HG03457 (cell line): ENCODE results near the gene CDC14B.
"Not testable (repeated sequence)": the region's sequence is repeated elsewhere in the genome, so short reads cannot be mapped to it uniquely, and the experiment has no call there.

Experiments used
- ATAC-seq: cut with Tn5 transposase; IDR thresholded peaks from one replicate; pipeline ENCODE4 v1.9.1; 2021; ENCODE audit warnings: moderate number of reproducible peaks; ENCODE audit not compliant: unreplicated experiment

CDC14B gene

GRCh38 chr9:96626912-96627311 is 7.3 kb upstream of the CDC14B start:
- no peak for ATAC-seq

- no peak for ATAC-seq
These were observed 2.0 kb upstream of the CDC14B start for GRCh38 chr9:96621618-96622017.

- ATAC-seq, result no peak
These were observed 1.2 kb upstream of the CDC14B start for GRCh38 chr9:96620832-96621269.

GRCh38 chr9:96620181-96620514 is 505 bp upstream of the CDC14B start:
- no peak for ATAC-seq

- no peak for ATAC-seq
These were observed 548 bp downstream of the CDC14B start for GRCh38 chr9:96619124-96619465.

- ATAC-seq, result no peak
These were observed 1.2 kb downstream of the CDC14B start for GRCh38 chr9:96618209-96619123.

- ATAC-seq, result no peak
These were observed 2.0 kb downstream of the CDC14B start for GRCh38 chr9:96617439-96618185.

GRCh38 chr9:96616817-96617438 is 2.7 kb downstream of the CDC14B start:
- no peak for ATAC-seq

- no peak for ATAC-seq
These were observed 4.2 kb downstream of the CDC14B start for GRCh38 chr9:96615411-96615810.

GRCh38 chr9:96614664-96615063 is 5.0 kb downstream of the CDC14B start:
- not testable (repeated sequence) for ATAC-seq

GRCh38 chr9:96612966-96613589 is 6.6 kb downstream of the CDC14B start:
- no peak for ATAC-seq

GRCh38 chr9:96612105-96612965 is 7.3 kb downstream of the CDC14B start:
- no peak for ATAC-seq

GRCh38 chr9:96611302-96611701 is 8.3 kb downstream of the CDC14B start:
- no peak for ATAC-seq

- no peak for ATAC-seq
These were observed 9.9 kb downstream of the CDC14B start for GRCh38 chr9:96609732-96610131.

- no peak for ATAC-seq
These were observed 11.7 kb downstream of the CDC14B start for GRCh38 chr9:96607971-96608370.

GRCh38 chr9:96605328-96605727 is 14.3 kb downstream of the CDC14B start:
- ATAC-seq, result no peak

GRCh38 chr9:96604004-96604319 is 15.7 kb downstream of the CDC14B start:
- ATAC-seq, result no peak

- ATAC-seq, result no peak
These were observed 16.2 kb downstream of the CDC14B start for GRCh38 chr9:96603305-96604003.

- ATAC-seq, result no peak
These were observed 20.3 kb downstream of the CDC14B start for GRCh38 chr9:96599298-96599697.

- no peak for ATAC-seq
These were observed 23.0 kb downstream of the CDC14B start for GRCh38 chr9:96596601-96597111.
